Activated naive CD8-positive, alpha-beta T cell treated with anti-CD3 and anti-CD28 coated beads, Interleukin-2, amount 50 U/mL, for 16 hours (primary cell): Measurements from ENCODE around the gene TMEM91.
"Not testable (repeated sequence)": the region's sequence is repeated elsewhere in the genome, so short reads cannot be mapped to it uniquely, and the experiment has no call there.

Source experiments
- DNase-seq: peaks from one replicate; pipeline ENCODE4 v3.0.0-alpha.2; 2020; ENCODE audit warnings: low read depth, low spot score

The TMEM91 gene

GRCh38 chr19:41377977-41378709 is 1.8 kb downstream of the TMEM91 start:
- DNase-seq, result no peak

GRCh38 chr19:41381536-41381935 is 5.2 kb downstream of the TMEM91 start:
- not testable (repeated sequence) for DNase-seq

- DNase-seq, result no peak
These were observed 8.0 kb downstream of the TMEM91 start for GRCh38 chr19:41384351-41384750.

GRCh38 chr19:41386442-41386841 is 10.1 kb downstream of the TMEM91 start:
- DNase-seq, result no peak

- DNase-seq, result no peak
These were observed 15.3 kb downstream of the TMEM91 start for GRCh38 chr19:41391618-41392017.

GRCh38 chr19:41392775-41393174 is 16.4 kb downstream of the TMEM91 start:
- DNase-seq, result no peak

- no peak for DNase-seq
These were observed 19.0 kb downstream of the TMEM91 start for GRCh38 chr19:41395355-41395754.

- DNase-seq, result peak; percentile 98
These were observed 21.0 kb downstream of the TMEM91 start, which contains the start of the genes BCKDHA and EXOSC5 for GRCh38 chr19:41397086-41398049. BCKDHA (plus strand) TSS chr19:41397818; CDS start chr19:41397828, 10 bp downstream. EXOSC5 (minus strand) TSS chr19:41397359; CDS start chr19:41397328, 31 bp downstream.

- no peak for DNase-seq
These were observed 21.7 kb downstream of the TMEM91 start for GRCh38 chr19:41398050-41398418.

- DNase-seq, result no peak
These were observed 22.3 kb downstream of the TMEM91 start for GRCh38 chr19:41398598-41398997.

- DNase-seq, result no peak
These were observed 22.8 kb downstream of the TMEM91 start for GRCh38 chr19:41399091-41399490.

- no peak for DNase-seq
These were observed 23.2 kb downstream of the TMEM91 start for GRCh38 chr19:41399525-41399924.

GRCh38 chr19:41401483-41401882 is 25.1 kb downstream of the TMEM91 start:
- DNase-seq, result no peak

GRCh38 chr19:41402010-41402409 is 25.7 kb downstream of the TMEM91 start:
- DNase-seq, result no peak

GRCh38 chr19:41403181-41403970 is 27.0 kb downstream of the TMEM91 start:
- no peak for DNase-seq

GRCh38 chr19:41405776-41406175 is 29.4 kb downstream of the TMEM91 start:
- DNase-seq, result no peak

- DNase-seq, result no peak
These were observed 30.9 kb downstream of the TMEM91 start for GRCh38 chr19:41407271-41407670.

- no peak for DNase-seq
These were observed 31.9 kb downstream of the TMEM91 start for GRCh38 chr19:41408256-41408655.

GRCh38 chr19:41408846-41409245 is 32.5 kb downstream of the TMEM91 start:
- DNase-seq, result not testable (repeated sequence)

- DNase-seq, result no peak
These were observed 33.0 kb downstream of the TMEM91 start for GRCh38 chr19:41409288-41409687.

GRCh38 chr19:41410336-41411054 is 34.2 kb downstream of the TMEM91 start:
- no peak for DNase-seq
